ENCODE results near the gene ZNF524. TPM values are rescaled to one million over a fixed set of nuclear protein-coding genes. Genes with fewer than 3 reads are reported as not detected.
"Not testable (repeated sequence)": the region's sequence is repeated elsewhere in the genome, so short reads cannot be mapped to it uniquely, and the experiment has no call there.

ZNF524 gene
- total RNA-seq, 1 experiment from 2014 or later: 14.7 TPM

DNA sequence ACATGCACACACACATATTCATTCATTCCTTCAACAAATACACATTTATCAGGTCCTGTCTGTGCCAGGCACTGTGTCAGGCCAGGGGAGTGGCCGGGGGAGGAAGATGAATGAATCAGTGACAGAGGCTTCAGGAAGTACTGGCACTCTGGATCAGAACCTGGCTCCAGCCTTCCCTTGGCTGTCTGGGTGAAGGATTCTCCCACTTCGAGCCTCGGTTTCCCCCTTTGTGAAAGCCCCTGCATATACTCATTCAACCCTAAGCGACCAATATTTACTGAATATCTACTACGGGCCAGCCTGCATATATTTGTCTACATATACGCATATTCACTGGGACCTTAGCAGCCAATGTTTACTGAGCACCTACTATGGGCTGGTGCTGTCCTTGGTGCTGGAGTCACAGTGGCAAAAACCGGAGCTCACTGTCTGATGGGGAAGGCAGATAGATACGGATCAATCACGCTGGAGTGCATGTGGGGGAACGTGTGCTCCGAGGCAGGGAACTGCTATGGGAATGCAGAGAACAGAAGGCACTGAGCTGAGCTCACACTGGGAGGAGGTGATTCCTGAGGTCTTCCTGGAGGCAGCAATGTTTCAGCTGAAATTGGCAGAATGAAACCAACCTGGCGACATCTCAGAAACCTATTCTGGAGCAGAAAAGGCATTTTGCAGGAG is 18.8 kb upstream of the ZNF524 start:
- DNase-seq (ENCODE audit: low read depth): no peak

DNA sequence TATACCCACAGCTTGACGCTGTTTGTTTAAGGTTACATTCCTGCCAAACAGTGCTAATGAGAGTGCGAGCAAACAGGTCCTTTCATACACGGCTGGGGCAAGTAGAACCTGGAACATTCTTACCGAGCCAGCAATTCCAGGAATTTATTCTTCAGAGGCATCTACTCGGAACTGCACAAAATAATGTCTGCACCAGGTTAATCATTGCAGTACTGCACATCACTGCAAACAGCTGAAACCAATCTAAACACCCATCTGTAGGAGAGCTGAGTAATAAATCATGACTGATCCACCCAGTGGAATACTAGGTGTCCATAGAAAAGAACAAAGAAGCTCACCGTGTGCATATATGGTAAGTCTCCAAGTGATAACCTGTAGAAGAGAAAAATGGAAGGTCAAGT is 18.3 kb upstream of the ZNF524 start:
- no peak for DNase-seq (ENCODE audit: low read depth)

- not testable (repeated sequence) for DNase-seq (ENCODE audit: low read depth)
These were observed 17.8 kb upstream of the ZNF524 start for GRCh38 chr19:55582284-55582683.

- not testable (repeated sequence) for DNase-seq (ENCODE audit: low read depth)
These were observed 16.2 kb upstream of the ZNF524 start for GRCh38 chr19:55583897-55584296.

GRCh38 chr19:55584871-55585270 is 15.2 kb upstream of the ZNF524 start:
- no peak for DNase-seq (ENCODE audit: low read depth)

DNA sequence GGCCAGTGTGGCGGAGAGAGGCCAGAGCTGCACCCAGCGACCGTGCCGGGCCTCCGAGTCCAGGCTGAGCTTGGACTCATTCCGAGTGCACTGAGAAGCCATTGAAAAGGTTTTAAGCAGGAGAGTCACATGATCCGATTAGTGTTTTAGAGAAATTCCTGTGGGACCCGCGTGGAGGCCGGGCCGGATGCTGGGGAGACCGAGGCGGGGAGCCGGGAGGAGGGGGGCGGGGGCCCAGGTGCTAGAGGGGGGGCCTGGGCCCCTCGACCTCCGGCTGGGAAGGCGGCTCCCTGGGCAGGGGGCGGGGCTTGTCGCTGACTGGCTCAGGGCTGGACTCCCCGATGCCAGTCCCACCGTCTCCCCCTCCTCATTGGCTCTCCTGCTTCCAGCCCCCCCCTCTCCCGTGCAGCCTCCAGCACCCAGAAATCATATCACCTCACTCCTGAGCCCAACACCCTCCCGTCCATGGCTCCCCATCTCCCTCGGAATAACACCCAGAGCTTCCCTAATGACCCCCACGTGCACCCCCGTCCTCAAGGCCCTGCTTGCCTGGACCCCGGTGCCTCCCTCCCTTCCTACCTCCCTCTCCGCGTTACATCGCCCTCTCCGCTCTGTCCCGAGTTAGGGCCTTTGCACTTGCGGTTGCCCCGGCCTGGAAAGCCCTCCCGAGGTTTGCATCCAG is 14.3 kb upstream of the ZNF524 start:
- DNase-seq (ENCODE audit: low read depth): peak; percentile 72

DNA sequence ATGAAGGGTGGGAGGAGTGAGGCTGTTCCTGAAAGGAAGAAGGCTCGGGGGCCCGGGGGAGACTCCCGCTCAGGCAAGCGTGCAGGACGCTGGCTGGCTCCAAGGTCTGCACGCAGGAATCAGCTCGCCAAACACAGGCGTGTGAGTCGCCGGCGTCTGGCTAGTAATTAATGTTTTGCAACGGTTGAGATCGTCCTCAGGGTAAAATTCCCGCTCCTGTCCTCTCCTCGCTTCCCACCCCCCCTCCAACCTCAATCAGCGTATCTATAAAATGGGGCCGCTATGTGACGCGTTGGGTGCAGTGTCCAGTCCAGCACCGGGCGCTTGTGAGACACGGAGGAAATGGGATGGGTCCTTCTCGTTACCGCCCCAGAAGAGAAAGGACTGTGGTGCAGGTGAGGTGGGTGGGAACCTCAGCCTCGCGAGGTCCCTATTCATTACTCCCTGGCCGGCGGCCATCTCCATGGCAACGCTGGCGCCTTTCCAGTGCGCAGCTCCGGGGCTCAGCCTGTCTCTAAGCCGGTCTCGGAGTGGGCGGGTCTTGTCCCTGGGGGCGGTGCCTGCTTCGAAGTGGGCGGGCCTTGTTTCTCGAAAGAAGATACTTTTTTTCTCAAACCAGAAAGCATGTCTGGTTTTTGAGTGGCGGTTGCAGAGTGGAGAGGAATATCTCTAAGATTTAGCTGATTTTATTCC is 13.0 kb upstream of the ZNF524 start:
- peak; percentile 92 for DNase-seq (ENCODE audit: low read depth)

GRCh38 chr19:55588738-55589137 is 11.3 kb upstream of the ZNF524 start:
- no peak for DNase-seq (ENCODE audit: low read depth)

GRCh38 chr19:55590109-55590508 is 10.0 kb upstream of the ZNF524 start:
- no peak for DNase-seq (ENCODE audit: low read depth)

DNA sequence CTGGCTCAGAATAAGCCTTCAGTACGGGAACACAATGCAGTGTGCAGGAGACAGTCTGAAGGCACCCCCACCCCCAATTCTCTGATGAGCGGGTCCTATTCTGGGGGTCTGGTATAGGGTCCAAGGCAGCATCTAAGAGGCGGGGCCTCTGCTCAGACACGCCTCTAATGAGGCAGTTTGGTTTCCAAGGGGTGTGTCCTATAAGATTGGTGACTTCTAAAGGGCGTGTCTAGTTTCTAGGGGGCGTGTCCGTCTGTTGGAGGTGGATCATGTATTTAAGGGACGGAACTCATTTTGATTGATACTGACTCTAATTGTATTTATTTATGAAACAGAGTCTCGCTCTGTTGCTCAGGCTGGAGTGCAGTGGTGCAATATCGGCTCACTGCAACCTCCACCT is 9.5 kb upstream of the ZNF524 start:
- DNase-seq (ENCODE audit: low read depth): no peak

DNA sequence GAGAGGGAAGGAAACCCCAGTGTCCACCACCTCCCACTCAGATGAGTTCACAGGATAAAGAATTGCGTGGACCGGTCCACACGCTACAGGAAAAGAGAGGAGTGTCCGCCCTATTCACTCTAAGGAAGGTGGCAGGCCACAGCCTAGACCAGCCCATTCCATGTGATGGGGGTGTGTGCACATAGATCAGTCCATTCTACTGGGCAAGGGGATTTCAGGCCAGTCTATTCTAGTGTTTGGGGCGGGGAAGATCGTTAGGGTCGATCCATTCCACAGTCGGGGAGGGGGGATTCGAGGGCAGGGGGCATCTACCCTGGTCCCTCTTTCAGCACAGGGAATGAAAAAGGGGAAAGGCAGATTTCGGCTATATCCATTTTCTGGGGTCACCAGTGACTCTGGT is 8.5 kb upstream of the ZNF524 start:
- DNase-seq (ENCODE audit: low read depth): no peak

DNA sequence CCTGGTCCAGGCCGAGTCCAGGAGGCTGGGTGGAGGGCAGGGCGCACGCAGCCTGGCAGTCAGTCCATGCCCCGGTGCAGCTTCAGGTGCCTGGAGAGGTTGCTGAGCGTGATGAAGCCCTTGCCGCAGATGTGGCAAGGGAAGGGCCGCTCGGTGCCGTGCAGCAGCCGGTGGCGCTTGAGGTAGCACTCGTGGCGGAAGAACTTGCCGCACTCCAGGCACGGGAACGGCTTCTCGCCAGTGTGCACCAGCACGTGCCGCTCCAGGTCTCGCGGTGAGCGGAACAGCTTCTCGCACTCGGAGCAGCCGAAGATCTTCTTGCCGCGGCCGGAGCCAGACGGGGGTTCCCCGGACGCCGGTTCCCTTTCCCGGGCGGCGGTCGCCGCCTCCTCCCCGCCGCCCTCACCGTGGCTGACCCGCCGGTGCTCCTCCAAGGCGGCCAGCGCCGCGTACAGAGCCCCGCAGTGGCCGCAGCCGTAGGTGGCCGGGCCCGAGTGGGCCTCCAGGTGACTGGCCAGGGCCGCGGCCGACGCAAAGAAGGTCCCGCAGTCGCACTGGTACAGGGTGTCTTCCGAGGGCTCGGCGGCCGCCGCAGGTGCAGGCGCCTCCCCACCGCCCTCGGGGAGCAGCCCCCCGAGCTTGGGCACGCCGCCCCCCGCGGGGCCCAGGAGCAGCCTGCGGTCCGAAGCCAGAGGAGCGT is 7.5 kb upstream of the ZNF524 start:
- no peak for DNase-seq (ENCODE audit: low read depth)

GRCh38 chr19:55593096-55593772 is 6.9 kb upstream of the ZNF524 start:
- no peak for DNase-seq (ENCODE audit: low read depth)

GRCh38 chr19:55594996-55595545 is 5.0 kb upstream of the ZNF524 start:
- DNase-seq (ENCODE audit: low read depth): no peak

- no peak for DNase-seq (ENCODE audit: low read depth)
These were observed 3.8 kb upstream of the ZNF524 start for GRCh38 chr19:55596304-55596703.

GRCh38 chr19:55597501-55597921 is 2.6 kb upstream of the ZNF524 start:
- no peak for DNase-seq (ENCODE audit: low read depth)

GRCh38 chr19:55598034-55598433 is 2.1 kb upstream of the ZNF524 start:
- DNase-seq (ENCODE audit: low read depth): no peak

DNA sequence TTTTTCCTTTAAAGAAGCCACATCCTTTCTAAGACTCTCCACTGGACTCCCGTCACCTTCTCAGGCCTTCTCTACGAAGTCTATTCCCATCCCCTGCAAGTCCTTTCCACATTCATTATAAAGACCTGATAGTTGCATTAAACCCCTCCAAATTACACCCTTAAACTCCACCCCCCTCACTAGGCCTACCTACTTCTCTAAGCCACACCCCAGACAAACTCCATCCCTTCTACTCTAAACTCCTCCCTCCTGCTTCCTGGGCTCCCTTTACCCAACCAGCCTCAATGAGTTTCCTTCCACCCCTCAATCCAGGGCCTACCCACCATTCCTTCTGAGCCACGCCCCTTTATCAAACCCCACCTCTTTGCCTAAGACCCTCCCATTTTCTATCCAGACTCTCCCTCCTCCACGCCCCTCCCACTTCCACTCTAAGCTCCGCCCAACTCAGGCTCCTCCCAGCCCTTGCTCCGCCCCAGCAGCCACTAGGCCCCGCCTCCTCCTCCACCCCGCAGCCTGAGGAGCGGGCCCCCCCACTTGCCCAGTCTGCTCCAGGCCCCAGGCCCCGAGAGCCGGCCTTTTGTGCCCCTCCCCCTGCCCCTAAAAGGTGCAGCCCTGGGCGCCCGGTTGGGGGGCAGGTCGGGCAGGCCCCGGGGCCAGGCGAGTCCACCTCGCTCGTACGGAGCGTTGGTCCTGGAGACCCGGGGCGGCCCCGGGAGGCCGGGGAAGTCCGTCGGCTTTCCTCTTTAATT is 1.2 kb upstream of the ZNF524 start:
- DNase-seq (ENCODE audit: low read depth): peak; percentile 91

DNA sequence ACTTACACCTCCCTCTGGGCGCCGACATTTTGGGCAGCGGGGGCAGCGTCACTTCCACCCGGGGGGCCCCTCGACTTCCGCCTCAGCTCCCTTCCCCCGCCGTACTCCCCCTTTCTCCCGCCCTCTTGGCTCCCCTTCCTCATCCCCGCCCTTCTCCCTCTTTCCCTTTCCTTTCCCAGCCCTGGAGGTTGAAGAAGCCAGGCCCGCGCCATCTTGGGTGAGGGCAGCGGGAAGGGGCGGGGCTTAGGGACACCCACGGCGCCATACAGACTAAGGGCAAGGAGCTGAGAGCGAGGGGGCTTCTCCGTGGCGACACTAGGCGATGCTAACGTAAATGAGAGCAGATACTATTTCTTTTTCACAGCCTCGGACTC is 633 bp upstream of the ZNF524 start, which contains the start of gene FIZ1:
TSS of gene FIZ1 (minus strand) at position 50 of the 374 bp plus-strand sequence. CDS start 1,652 bp downstream, outside the sequence.
- peak; percentile 98 for DNase-seq (ENCODE audit: low read depth)

DNA sequence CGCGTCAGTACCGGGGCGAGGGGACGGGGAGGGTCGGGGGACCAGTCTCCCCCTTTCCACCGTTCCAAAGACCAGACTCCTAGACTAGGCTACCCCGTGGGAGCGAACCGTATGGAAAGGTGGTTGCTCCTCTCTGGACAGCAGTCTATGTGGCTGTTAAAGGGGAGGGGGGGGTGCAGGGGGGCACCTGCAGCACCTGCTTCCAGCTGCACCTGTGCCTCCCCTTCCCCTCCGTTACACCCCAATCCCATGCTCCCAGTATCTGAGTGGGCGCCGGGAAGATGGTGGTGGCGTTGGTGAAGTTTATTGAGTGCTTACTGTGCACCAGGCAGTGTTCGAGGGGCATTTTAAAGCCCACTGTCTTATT is 557 bp downstream of the ZNF524 start:
- DNase-seq (ENCODE audit: low read depth): no peak

DNA sequence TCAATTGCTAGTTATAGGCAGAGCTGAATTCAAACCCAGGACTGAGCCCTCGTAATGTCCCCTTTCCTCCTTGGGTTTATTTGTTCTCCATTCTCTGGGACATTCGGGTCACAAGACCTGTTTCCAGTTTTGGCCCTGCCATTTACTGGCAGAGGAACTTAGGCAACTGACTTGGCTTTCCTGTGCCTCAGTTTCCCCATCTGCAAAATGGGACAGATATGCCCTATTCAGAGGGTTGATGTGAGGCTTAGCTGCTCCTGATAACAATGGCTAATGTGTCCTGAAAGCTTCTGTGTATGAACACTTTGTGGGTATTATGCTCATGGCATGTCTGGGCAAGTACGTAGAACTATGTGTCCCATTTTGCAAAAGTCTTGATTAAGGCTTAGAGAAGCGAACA is 996 bp downstream of the ZNF524 start:
- no peak for DNase-seq (ENCODE audit: low read depth)
